ENCODE data around the gene CNDP1. TPM values are rescaled to one million over a fixed set of nuclear protein-coding genes. Genes with fewer than 3 reads are reported as not detected.
A peak's percentile ranks its signal among the peaks of the same experiment; 100 is the strongest.

The CNDP1 gene
- total and polyA plus RNA-seq, 2 donors (not counting 1 experiment from before 2014, with no cell fraction given), result 0.19 to 0.57 TPM

GRCh38 chr18:74518456-74519295 is 15.6 kb upstream of the CNDP1 start:
- Histone ChIP-seq H4K20me1 (ENCODE audit: control insufficient read depth, insufficient read depth, low read length, poor library complexity, severe bottlenecking) (peaks cover 29% of the 10 kb centered on the region), H3K79me2 (ENCODE audit: control insufficient read depth, insufficient read depth, low read length) (peaks cover 8% of the 10 kb centered on the region), H3K9ac (ENCODE audit: low read length) (no peak overlapping the region), H3K36me3 (replicated peaks in 1 of 2; ENCODE audit: control extremely low read depth in 1 of 2, control insufficient read depth in 1 of 2, extremely low read depth in 1 of 2, insufficient read depth in 2 of 2, low read length in 1 of 2) (peaks cover 3 to 86% of the 10 kb centered on the region in 2 experiments), H3K4me2 (replicated peaks; ENCODE audit: low read depth, low read length, poor library complexity, severe bottlenecking) (no peak overlapping the region), H3K27ac (ENCODE audit: low read length in 2 of 2) (no peak overlapping the region), H3K9me3 (ENCODE audit: control extremely low read depth in 1 of 3, control insufficient read depth in 2 of 3, insufficient read depth in 1 of 3, low read length in 2 of 3) (no peaks in the 10 kb centered on the region), H3K27me3 (replicated peaks in 1 of 4; ENCODE audit: control extremely low read depth in 1 of 4, control insufficient read depth in 3 of 4, insufficient read depth in 4 of 4, low read length in 3 of 4) (no peaks in the 10 kb centered on the region), H2AFZ (ENCODE audit: insufficient read depth, low read depth, low read length, poor library complexity, severe bottlenecking) (no peak overlapping the region), H3K4me1 (ENCODE audit: control insufficient read depth in 2 of 2, insufficient read depth in 2 of 2, low read length in 2 of 2) (no peaks in the 10 kb centered on the region), H3K4me3 (ENCODE audit: control extremely low read depth in 1 of 5, extremely low read depth in 1 of 5, insufficient read depth in 1 of 5, low read depth in 2 of 5, low read length in 4 of 5) (no peak overlapping the region)
- Mint-ChIP-seq H3K9me3 (ENCODE audit: insufficient read depth) (no peaks in the 10 kb centered on the region), H3K4me1 (no peaks in the 10 kb centered on the region), H3K27ac (no peak overlapping the region), H3K4me3 (no peak overlapping the region), H3K27me3 (no peaks in the 10 kb centered on the region)
- intact Hi-C loops (cut with micrococcal nuclease), result no loop called here
- ChIA-PET CTCF (no interaction called here), POLR2A (no interaction called here)
- no peak for ATAC-seq (ENCODE audit: low read depth)
- DNase-seq, result no peak
- 85% methylated on average over 23 of the region's 32 CpGs for WGBS (ENCODE audit: insufficient coverage)
- TF ChIP-seq EZH2 (IDR thresholded peaks at IDR 0.05; ENCODE audit: borderline replicate concordance, insufficient read depth, low read depth, low read length, poor library complexity, severe bottlenecking) (no peak), CTCF (IDR thresholded peaks at IDR 0.05) (no peak)

GRCh38 chr18:74519320-74520095 is 14.8 kb upstream of the CNDP1 start:
- Histone ChIP-seq H3K4me2 (replicated peaks; ENCODE audit: low read depth, low read length, poor library complexity, severe bottlenecking) (no peak overlapping the region), H3K36me3 (replicated peaks in 1 of 2; ENCODE audit: control extremely low read depth in 1 of 2, control insufficient read depth in 1 of 2, extremely low read depth in 1 of 2, insufficient read depth in 2 of 2, low read length in 1 of 2) (peaks cover 3 to 77% of the 10 kb centered on the region in 2 experiments), H3K4me3 (ENCODE audit: control extremely low read depth in 1 of 5, extremely low read depth in 1 of 5, insufficient read depth in 1 of 5, low read depth in 2 of 5, low read length in 4 of 5) (no peak overlapping the region), H4K20me1 (ENCODE audit: control insufficient read depth, insufficient read depth, low read length, poor library complexity, severe bottlenecking) (peaks cover 22% of the 10 kb centered on the region), H3K9ac (ENCODE audit: low read length) (no peak overlapping the region), H3K79me2 (ENCODE audit: control insufficient read depth, insufficient read depth, low read length) (peaks cover 7% of the 10 kb centered on the region), H2AFZ (ENCODE audit: insufficient read depth, low read depth, low read length, poor library complexity, severe bottlenecking) (no peak overlapping the region), H3K27me3 (replicated peaks in 1 of 4; ENCODE audit: control extremely low read depth in 1 of 4, control insufficient read depth in 3 of 4, insufficient read depth in 4 of 4, low read length in 3 of 4) (no peaks in the 10 kb centered on the region), H3K4me1 (ENCODE audit: control insufficient read depth in 2 of 2, insufficient read depth in 2 of 2, low read length in 2 of 2) (no peaks in the 10 kb centered on the region), H3K27ac (ENCODE audit: low read length in 2 of 2) (no peak overlapping the region), H3K9me3 (ENCODE audit: control extremely low read depth in 1 of 3, control insufficient read depth in 2 of 3, insufficient read depth in 1 of 3, low read length in 2 of 3) (no peaks in the 10 kb centered on the region)
- Mint-ChIP-seq H3K9me3 (ENCODE audit: insufficient read depth) (no peaks in the 10 kb centered on the region), H3K4me3 (no peak overlapping the region), H3K27ac (peak overlapping the region; percentile 26), H3K27me3 (no peaks in the 10 kb centered on the region), H3K4me1 (no peaks in the 10 kb centered on the region)
- POLR2A ChIA-PET, result no interaction called here
- intact Hi-C loops (cut with micrococcal nuclease), result no loop called here
- DNase-seq, result no peak
- CTCF ChIA-PET, result no interaction called here
- ATAC-seq (ENCODE audit: low read depth), result no peak
- WGBS (ENCODE audit: insufficient coverage), result 85% methylated on average over 18 of the region's 18 CpGs
- no peak for TF ChIP-seq CTCF (IDR thresholded peaks at IDR 0.05)
- no peak for TF ChIP-seq EZH2 (IDR thresholded peaks at IDR 0.05; ENCODE audit: borderline replicate concordance, insufficient read depth, low read depth, low read length, poor library complexity, severe bottlenecking)

All from B cell (primary cell).